Spinal cord (tissue), 10 donors: Measurements from ENCODE around the gene THSD4. TPM values are rescaled to one million over a fixed set of nuclear protein-coding genes. Genes with fewer than 3 reads are reported as not detected.

Source experiments
- DNase-seq, 6 donors: peaks; one replicate each; pipeline versions ENCODE4 v3.0.0 to v3.0.0-alpha.2; 2013 to 2015; ENCODE audit warnings: low spot score in 6 of 6, low read depth in 4 of 6
- H3K27ac ChIP-seq: one replicate; pipeline ENCODE4 v1.5.1; 2013; ENCODE audit warnings: low read depth, low read length, control low read depth
- H3K27me3 ChIP-seq: one replicate; pipeline ENCODE4 v1.6.1; 2013; ENCODE audit warnings: low read length; ENCODE audit not compliant: control insufficient read depth, insufficient read depth
- H3K36me3 ChIP-seq: one replicate; pipeline ENCODE4 v1.6.1; 2013; ENCODE audit warnings: low read length; ENCODE audit not compliant: control insufficient read depth, insufficient read depth
- H3K4me1 ChIP-seq: one replicate; pipeline ENCODE4 v1.6.1; 2013; ENCODE audit warnings: low read length; ENCODE audit not compliant: control insufficient read depth, insufficient read depth
- H3K4me3 ChIP-seq: one replicate; pipeline ENCODE4 v1.5.1; 2013; ENCODE audit warnings: low read depth, low read length, control low read depth
- H3K9me3 ChIP-seq: one replicate; pipeline ENCODE4 v1.6.1; 2013; ENCODE audit warnings: low read length; ENCODE audit not compliant: control insufficient read depth, insufficient read depth
- WGBS: methylation state at CpG from one replicate; pipeline ENCODE4 v1.1.5; 2013; ENCODE audit warnings: missing lambda C conversion rate; ENCODE audit not compliant: insufficient coverage; 5-methylcytosine and 5-hydroxymethylcytosine counted together
- polyA plus RNA-seq, 2 donors: library from polyadenylated mRNA; unstranded; fragments of 120-200 nt; gene quantifications; one replicate each; pipeline ENCODE4 v1.2.1, GENCODE V29; 2013; ENCODE audit not compliant: insufficient read length in 2 of 2
- total RNA-seq, 2 donors: library from RNA; depleted of rRNA in 1 of 2; stranded (reverse); fragments of 120-200 nt in 1 of 2; fragments of >200 nt in 1 of 2; gene quantifications; one replicate each; pipeline versions ENCODE4 v1.2.3 to v1.2.4, GENCODE V29; 2013 to 2014
- donor health status: healthy.

Gene THSD4
- total and polyA plus RNA-seq, 4 donors: 18.2 to 127 (median 63.2) TPM

- no peak for DNase-seq
- no peaks in the 10 kb centered on the region for H3K27me3 ChIP-seq
- no peaks in the 10 kb centered on the region for H3K9me3 ChIP-seq
- WGBS: 99% methylated on average over 5 of the region's 5 CpGs
- no peak overlapping the region for H3K4me3 ChIP-seq
- no peaks in the 10 kb centered on the region for H3K36me3 ChIP-seq
- H3K27ac ChIP-seq: no peak overlapping the region
- H3K4me1 ChIP-seq: no peaks in the 10 kb centered on the region
These were observed 307.4 kb downstream of the THSD4 start for GRCh38 chr15:71422530-71423259.

- Histone ChIP-seq H3K4me3 (no peak overlapping the region), H3K9me3 (no peaks in the 10 kb centered on the region), H3K27ac (no peak overlapping the region), H3K4me1 (no peaks in the 10 kb centered on the region), H3K36me3 (no peaks in the 10 kb centered on the region), H3K27me3 (no peaks in the 10 kb centered on the region)
- WGBS: 67% methylated on average over 1 of the region's 2 CpGs
- DNase-seq: no peak
These were observed 309.5 kb downstream of the THSD4 start for GRCh38 chr15:71424765-71425164.

- H3K4me3 ChIP-seq: no peak overlapping the region
- H3K27ac ChIP-seq: no peak overlapping the region
- DNase-seq: no peak
- H3K4me1 ChIP-seq: no peaks in the 10 kb centered on the region
- WGBS: 90% methylated on average over 2 of the region's 3 CpGs
- H3K36me3 ChIP-seq: no peaks in the 10 kb centered on the region
- H3K27me3 ChIP-seq: no peaks in the 10 kb centered on the region
- no peaks in the 10 kb centered on the region for H3K9me3 ChIP-seq
These were observed 310.1 kb downstream of the THSD4 start for GRCh38 chr15:71425388-71425787.

- H3K36me3 ChIP-seq: no peaks in the 10 kb centered on the region
- H3K27ac ChIP-seq: no peak overlapping the region
- no CpG with 5 or more reads among the region's 2 CpGs for WGBS
- H3K4me3 ChIP-seq: no peak overlapping the region
- DNase-seq: no peak
- no peaks in the 10 kb centered on the region for H3K9me3 ChIP-seq
- H3K4me1 ChIP-seq: no peaks in the 10 kb centered on the region
- H3K27me3 ChIP-seq: no peaks in the 10 kb centered on the region
These were observed 311.5 kb downstream of the THSD4 start for GRCh38 chr15:71426792-71427191.

- H3K4me3 ChIP-seq: no peak overlapping the region
- no CpG with 5 or more reads among the region's 2 CpGs for WGBS
These were observed 315.5 kb downstream of the THSD4 start for GRCh38 chr15:71430782-71431181.

GRCh38 chr15:71431343-71432336 is 316.4 kb downstream of the THSD4 start:
- H3K36me3 ChIP-seq: no peaks in the 10 kb centered on the region
- no peaks in the 10 kb centered on the region for H3K9me3 ChIP-seq
- no peaks in the 10 kb centered on the region for H3K27me3 ChIP-seq
- no peak for DNase-seq
- H3K27ac ChIP-seq: no peak overlapping the region
- 92% methylated on average over 3 of the region's 8 CpGs for WGBS
- H3K4me1 ChIP-seq: no peaks in the 10 kb centered on the region
- H3K4me3 ChIP-seq: no peak overlapping the region

More at GRCh38 chr15:71430782-71431181, 315.5 kb downstream of the THSD4 start:
- H3K27me3 ChIP-seq: no peaks in the 10 kb centered on the region
- H3K4me1 ChIP-seq: no peaks in the 10 kb centered on the region
- no peaks in the 10 kb centered on the region for H3K36me3 ChIP-seq
- no peak overlapping the region for H3K27ac ChIP-seq
- no peaks in the 10 kb centered on the region for H3K9me3 ChIP-seq
- no peak for DNase-seq

- DNase-seq: no peak
- 100% methylated on average over 1 of the region's 1 CpG for WGBS
- Histone ChIP-seq H3K4me3 (no peak overlapping the region), H3K36me3 (no peaks in the 10 kb centered on the region), H3K9me3 (no peaks in the 10 kb centered on the region), H3K4me1 (no peaks in the 10 kb centered on the region), H3K27ac (no peak overlapping the region), H3K27me3 (no peaks in the 10 kb centered on the region)
These were observed 318.1 kb downstream of the THSD4 start for GRCh38 chr15:71433402-71433801.

GRCh38 chr15:71434774-71435173 is 319.5 kb downstream of the THSD4 start:
- no peaks in the 10 kb centered on the region for H3K27me3 ChIP-seq
- no peaks in the 10 kb centered on the region for H3K9me3 ChIP-seq
- WGBS: no CpG with 5 or more reads among the region's 2 CpGs
- H3K27ac ChIP-seq: no peak overlapping the region
- DNase-seq: no peak
- H3K36me3 ChIP-seq: no peaks in the 10 kb centered on the region
- no peak overlapping the region for H3K4me3 ChIP-seq
- H3K4me1 ChIP-seq: no peaks in the 10 kb centered on the region

GRCh38 chr15:71435552-71435951 is 320.3 kb downstream of the THSD4 start:
- Histone ChIP-seq H3K9me3 (no peaks in the 10 kb centered on the region), H3K36me3 (no peaks in the 10 kb centered on the region), H3K27me3 (no peaks in the 10 kb centered on the region), H3K27ac (no peak overlapping the region), H3K4me1 (no peaks in the 10 kb centered on the region), H3K4me3 (no peak overlapping the region)
- 89% methylated on average over 5 of the region's 6 CpGs for WGBS
- DNase-seq: no peak
